AG08396 (cell line): ENCODE results near the gene IKBKE.
A peak's percentile ranks its signal among the peaks of the same experiment; 100 is the strongest.

Experiments used
- DNase-seq: peaks from one replicate; pipeline ENCODE4 v3.0.0; 2012; ENCODE audit warnings: low spot score, mixed read lengths

Gene IKBKE

GRCh38 chr1:206544562-206545257 lies 74.4 kb downstream of the IKBKE start:
- peak; percentile 85 for DNase-seq

GRCh38 chr1:206545351-206545750 lies 75.1 kb downstream of the IKBKE start:
- no peak for DNase-seq
